Karpas-422 (cell line): ENCODE data around the gene USP9Y. TPM values are rescaled to one million over a fixed set of nuclear protein-coding genes. Genes with fewer than 3 reads are reported as not detected.
"Not testable (repeated sequence)": the region's sequence is repeated elsewhere in the genome, so short reads cannot be mapped to it uniquely, and the experiment has no call there.

ENCODE experiments used
- DNase-seq: peaks from one replicate; pipeline ENCODE4 v3.0.0-alpha.2; 2015
- H2AFZ ChIP-seq: fragments of 200-600 bp; sonication (generic); 2 replicates; pipeline ENCODE4 v1.6.1; 2014; ENCODE audit warnings: antibody characterized with exemption, low read length, mixed read lengths
- H3K27ac ChIP-seq: fragments of 200-600 bp; sonication (generic); 2 replicates; pipeline ENCODE4 v1.5.1; 2014; ENCODE audit warnings: mild to moderate bottlenecking, low read length, moderate library complexity
- H3K27me3 ChIP-seq: fragments of 200-600 bp; sonication (generic); 2 replicates; pipeline ENCODE4 v1.6.1; 2014; ENCODE audit warnings: low read length, mixed read lengths
- H3K36me3 ChIP-seq: fragments of 200-600 bp; sonication (generic); 2 replicates; pipeline ENCODE4 v1.6.1; 2014; ENCODE audit warnings: low read length, mixed read lengths; ENCODE audit not compliant: insufficient read depth
- H3K4me1 ChIP-seq: fragments of 200-600 bp; sonication (generic); 2 replicates; pipeline ENCODE4 v1.6.1; 2014; ENCODE audit warnings: mild to moderate bottlenecking, low read length, mixed read lengths
- H3K4me2 ChIP-seq: fragments of 200-600 bp; sonication (generic); 2 replicates; pipeline ENCODE4 v1.6.1; 2014; ENCODE audit warnings: low read length, low read depth, mild to moderate bottlenecking; ENCODE audit not compliant: poor library complexity, severe bottlenecking
- H3K4me3 ChIP-seq: fragments of 200-600 bp; sonication (generic); 2 replicates; pipeline ENCODE4 v1.5.1; 2014; ENCODE audit warnings: mild to moderate bottlenecking, antibody characterized with exemption, low read length, mixed read lengths
- H3K79me2 ChIP-seq: fragments of 200-600 bp; sonication (generic); 2 replicates; pipeline ENCODE4 v1.6.1; 2014; ENCODE audit warnings: mild to moderate bottlenecking, low read length, mixed read lengths
- H3K9ac ChIP-seq: fragments of 200-600 bp; sonication (generic); 2 replicates; pipeline ENCODE4 v1.6.0; 2014; ENCODE audit warnings: low read length
- H3K9me2 ChIP-seq: fragments of 200-600 bp; sonication (generic), shearing (Covaris generic); replicated peaks from 2 replicates; pipeline ENCODE4 v1.6.0; 2014; ENCODE audit warnings: mild to moderate bottlenecking, low read length, moderate library complexity; ENCODE audit not compliant: insufficient read depth
- H3K9me3 ChIP-seq: fragments of 300-700, 200-600 bp; sonication (generic); 2 replicates; pipeline ENCODE4 v1.6.1; 2014; ENCODE audit warnings: low read length, mixed read lengths
- H4K20me1 ChIP-seq: fragments of 200-600 bp; sonication (generic); 2 replicates; pipeline ENCODE4 v1.6.1; 2014; ENCODE audit warnings: mild to moderate bottlenecking, antibody characterized with exemption, low read length, low read depth; ENCODE audit not compliant: insufficient read depth
- total RNA-seq: library from RNA; depleted of rRNA; stranded (reverse); fragments of >200 nt; shearing (Covaris generic); gene quantifications from 2 replicates; pipeline ENCODE4 v1.2.3, GENCODE V29; 2014; ENCODE audit warnings: low replicate concordance; rRNA removed

Gene USP9Y, protein sequence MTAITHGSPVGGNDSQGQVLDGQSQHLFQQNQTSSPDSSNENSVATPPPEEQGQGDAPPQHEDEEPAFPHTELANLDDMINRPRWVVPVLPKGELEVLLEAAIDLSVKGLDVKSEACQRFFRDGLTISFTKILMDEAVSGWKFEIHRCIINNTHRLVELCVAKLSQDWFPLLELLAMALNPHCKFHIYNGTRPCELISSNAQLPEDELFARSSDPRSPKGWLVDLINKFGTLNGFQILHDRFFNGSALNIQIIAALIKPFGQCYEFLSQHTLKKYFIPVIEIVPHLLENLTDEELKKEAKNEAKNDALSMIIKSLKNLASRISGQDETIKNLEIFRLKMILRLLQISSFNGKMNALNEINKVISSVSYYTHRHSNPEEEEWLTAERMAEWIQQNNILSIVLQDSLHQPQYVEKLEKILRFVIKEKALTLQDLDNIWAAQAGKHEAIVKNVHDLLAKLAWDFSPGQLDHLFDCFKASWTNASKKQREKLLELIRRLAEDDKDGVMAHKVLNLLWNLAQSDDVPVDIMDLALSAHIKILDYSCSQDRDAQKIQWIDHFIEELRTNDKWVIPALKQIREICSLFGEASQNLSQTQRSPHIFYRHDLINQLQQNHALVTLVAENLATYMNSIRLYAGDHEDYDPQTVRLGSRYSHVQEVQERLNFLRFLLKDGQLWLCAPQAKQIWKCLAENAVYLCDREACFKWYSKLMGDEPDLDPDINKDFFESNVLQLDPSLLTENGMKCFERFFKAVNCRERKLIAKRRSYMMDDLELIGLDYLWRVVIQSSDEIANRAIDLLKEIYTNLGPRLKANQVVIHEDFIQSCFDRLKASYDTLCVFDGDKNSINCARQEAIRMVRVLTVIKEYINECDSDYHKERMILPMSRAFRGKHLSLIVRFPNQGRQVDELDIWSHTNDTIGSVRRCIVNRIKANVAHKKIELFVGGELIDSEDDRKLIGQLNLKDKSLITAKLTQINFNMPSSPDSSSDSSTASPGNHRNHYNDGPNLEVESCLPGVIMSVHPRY (N-terminal part only)
- total RNA-seq, result not detected in 2 replicates

DNA sequence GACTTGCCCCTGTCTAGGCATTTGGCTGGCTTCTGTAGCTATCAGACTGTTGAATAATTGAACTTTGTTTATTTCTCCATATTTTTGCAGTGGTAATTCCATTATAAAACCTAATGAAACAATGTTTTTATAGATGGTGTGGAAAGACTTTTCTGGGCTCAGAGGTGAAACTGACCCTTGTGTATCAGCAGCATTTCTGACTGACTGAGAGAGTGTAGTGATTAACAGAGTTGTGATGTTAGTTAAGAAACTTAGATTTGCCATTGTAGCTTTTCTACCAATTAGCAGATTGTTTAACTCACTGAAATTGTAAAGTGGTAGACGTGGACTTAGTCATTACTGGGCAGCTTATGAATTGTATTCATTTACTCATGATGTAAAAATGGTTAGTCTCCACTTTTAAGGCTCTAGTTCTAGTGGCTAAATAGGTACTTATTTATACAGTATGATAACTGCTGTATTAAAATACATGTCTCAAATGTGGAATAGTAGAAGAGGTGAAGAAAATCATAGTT is at the start of gene USP9Y:
USP9Y (plus strand) TSS at position 51 of the 515 bp plus-strand sequence. CDS start 8,217 bp downstream, outside the sequence.
- Histone ChIP-seq H3K9me2 (no peaks in the 10 kb centered on the region), H3K27ac (no peak within 1 kb of the TSS), H3K4me2 (no peak within 1 kb of the TSS), H3K4me3 (no peak within 1 kb of the TSS), H3K4me1 (no peaks in the 10 kb centered on the region), H3K79me2 (no peaks in the 10 kb centered on the region), H4K20me1 (no peaks in the 10 kb centered on the region), H2AFZ (no peak within 1 kb of the TSS), H3K9me3 (no peaks in the 10 kb centered on the region), H3K27me3 (no peaks in the 10 kb centered on the region), H3K9ac (no peak within 1 kb of the TSS), H3K36me3 (no peaks in the 10 kb centered on the region)
- no peak for DNase-seq

DNA sequence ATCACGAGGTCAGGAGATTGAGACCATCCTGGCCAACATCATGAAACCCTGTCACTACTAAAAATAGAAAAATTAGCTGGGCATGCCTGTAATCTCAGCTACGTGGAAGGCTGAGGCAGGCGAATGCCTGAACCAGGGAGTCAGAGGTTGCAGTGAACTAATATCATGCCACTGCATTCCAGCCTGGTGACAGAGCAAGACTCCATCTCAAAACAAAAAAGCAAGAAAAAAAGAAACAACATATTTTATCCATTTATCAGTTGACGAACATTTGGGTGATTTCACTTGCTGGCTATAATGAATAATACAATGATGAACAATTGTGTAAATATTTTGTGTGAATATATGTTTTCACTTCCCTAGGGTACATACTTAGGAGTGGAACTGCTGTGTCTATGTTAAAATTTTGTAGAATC is 49.4 kb upstream of the USP9Y start:
- Histone ChIP-seq H3K4me3 (no peak overlapping the region), H3K27ac (no peak overlapping the region), H3K27me3 (no peaks in the 10 kb centered on the region), H3K36me3 (no peaks in the 10 kb centered on the region), H3K4me1 (no peaks in the 10 kb centered on the region), H3K4me2 (no peak overlapping the region), H2AFZ (no peak overlapping the region), H3K9ac (no peak overlapping the region), H3K9me2 (no peaks in the 10 kb centered on the region), H3K9me3 (no peaks in the 10 kb centered on the region), H4K20me1 (no peaks in the 10 kb centered on the region), H3K79me2 (no peaks in the 10 kb centered on the region)
- no peak for DNase-seq

DNA sequence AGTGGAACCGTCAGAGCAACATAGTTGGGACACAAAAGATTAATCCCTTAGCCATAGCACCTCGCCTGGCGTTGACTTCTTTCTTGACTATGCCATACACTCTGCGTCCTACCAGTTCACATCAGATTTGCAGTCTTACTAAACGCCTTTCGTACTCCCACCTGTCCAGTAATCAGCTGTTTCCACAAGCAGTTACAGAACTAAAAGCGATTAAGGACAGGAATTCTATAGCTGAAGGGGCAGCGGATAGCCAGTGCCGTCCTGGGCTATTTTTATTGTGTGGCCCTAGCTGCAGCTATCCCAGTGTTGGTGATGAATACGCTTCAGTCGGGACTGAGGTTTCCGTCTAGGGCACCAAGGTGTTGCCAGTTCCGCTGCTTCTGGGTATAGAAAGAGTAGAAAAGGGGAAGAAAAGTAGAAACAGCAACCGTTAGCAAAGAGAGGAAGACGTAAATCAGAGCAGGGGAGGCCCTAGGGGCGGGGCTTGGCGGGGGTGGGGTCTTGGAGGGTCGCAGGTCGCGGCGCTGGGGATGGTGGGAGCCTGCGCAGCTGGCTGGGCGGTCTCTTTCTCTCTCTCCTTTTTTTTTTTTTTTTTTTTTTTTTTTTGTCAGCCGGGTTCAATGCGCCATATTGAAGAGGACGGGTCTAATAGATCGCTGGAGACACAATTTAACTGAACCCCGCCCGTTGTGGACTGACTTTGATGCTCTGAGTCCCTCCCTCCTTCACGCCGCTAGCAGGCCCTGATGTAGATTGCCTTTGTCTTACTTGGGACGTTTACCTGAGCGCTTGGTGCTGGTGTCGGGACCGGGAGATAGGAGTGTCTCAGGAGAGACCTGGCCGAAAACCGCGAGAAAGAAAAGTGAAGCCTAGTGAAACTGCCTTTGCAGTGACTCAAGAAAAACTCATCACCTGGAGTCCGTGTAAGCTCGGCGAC is 39.0 kb upstream of the USP9Y start:
- H3K9me2 ChIP-seq, result no peaks in the 10 kb centered on the region
- H3K4me3 ChIP-seq, result no peak overlapping the region
- no peak overlapping the region for H3K27ac ChIP-seq
- no peaks in the 10 kb centered on the region for H3K36me3 ChIP-seq
- H3K9me3 ChIP-seq, result no peaks in the 10 kb centered on the region
- H3K27me3 ChIP-seq, result no peaks in the 10 kb centered on the region
- no peak for DNase-seq
- no peaks in the 10 kb centered on the region for H3K79me2 ChIP-seq
- no peaks in the 10 kb centered on the region for H3K4me1 ChIP-seq
- no peaks in the 10 kb centered on the region for H4K20me1 ChIP-seq
- no peak overlapping the region for H3K9ac ChIP-seq
- H2AFZ ChIP-seq, result no peak overlapping the region
- no peak overlapping the region for H3K4me2 ChIP-seq

DNA sequence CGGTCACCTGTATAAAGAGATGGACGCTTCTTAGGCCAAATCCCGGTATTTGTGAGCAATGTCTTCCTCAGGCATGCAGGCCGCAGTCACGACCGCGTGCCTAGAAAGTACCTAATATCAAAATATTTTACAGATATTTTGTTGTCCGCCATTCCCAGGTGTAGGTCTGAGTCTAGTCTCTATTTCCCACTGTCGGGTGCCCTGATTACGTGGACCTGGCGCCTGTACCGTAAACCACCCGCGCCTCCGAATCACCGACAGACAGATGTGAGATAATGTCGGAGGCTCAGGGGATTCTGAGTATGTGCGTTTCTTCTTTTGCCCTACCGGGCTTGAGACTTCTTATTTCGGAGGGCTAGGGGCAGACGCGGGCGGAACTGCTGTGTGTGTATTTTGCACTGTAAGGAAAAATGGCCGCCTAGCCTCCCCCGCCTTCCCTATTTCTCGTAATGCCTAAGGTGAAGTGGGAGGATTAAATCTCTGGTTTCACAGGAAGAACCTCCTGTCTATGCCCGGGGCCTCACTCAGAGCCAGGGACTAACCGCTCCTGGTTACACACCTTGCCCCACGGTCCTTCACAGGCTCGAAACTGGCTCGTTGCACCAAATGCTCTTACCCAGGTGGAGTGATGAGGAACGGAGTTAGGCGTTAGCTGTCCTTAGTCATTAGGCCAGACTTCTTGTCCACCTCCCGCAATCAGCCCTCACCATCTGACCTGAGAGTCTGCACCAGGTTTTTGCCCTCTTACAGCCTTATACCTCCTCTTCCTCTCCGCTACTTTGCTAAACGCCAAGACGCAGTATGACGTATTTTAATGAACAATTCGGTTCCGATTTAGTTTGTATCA is 38.1 kb upstream of the USP9Y start:
- Histone ChIP-seq H3K27ac (no peak overlapping the region), H3K79me2 (no peaks in the 10 kb centered on the region), H3K9ac (no peak overlapping the region), H3K4me2 (no peak overlapping the region), H3K9me3 (no peaks in the 10 kb centered on the region), H3K4me3 (no peak overlapping the region), H4K20me1 (no peaks in the 10 kb centered on the region), H3K27me3 (no peaks in the 10 kb centered on the region), H3K4me1 (no peaks in the 10 kb centered on the region), H3K9me2 (no peaks in the 10 kb centered on the region), H2AFZ (no peak overlapping the region), H3K36me3 (no peaks in the 10 kb centered on the region)
- no peak for DNase-seq

DNA sequence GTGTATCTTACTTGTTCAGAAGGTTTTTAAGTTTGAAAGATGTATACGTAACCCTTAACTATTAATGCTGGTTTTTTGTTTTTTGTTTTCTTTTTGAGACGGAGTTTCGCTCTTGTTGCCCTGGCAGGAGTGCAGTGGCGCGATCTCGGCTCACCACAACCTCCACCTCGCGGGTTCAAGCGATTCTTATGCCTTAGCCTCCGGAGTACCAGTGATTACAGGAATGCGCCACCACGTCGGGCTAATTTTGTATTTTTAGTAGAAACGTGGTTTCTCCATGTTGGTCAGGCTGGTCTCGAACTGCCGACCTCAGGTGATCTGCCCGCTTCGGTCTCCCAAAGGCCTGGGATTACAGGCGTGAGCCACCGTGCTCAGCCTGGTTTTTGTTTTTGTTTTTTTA is 37.2 kb upstream of the USP9Y start:
- not testable (repeated sequence) for H3K27ac ChIP-seq, H3K9me3 ChIP-seq, H4K20me1 ChIP-seq, H3K4me3 ChIP-seq, H2AFZ ChIP-seq, H3K9me2 ChIP-seq, H3K79me2 ChIP-seq, H3K4me1 ChIP-seq, H3K4me2 ChIP-seq, H3K36me3 ChIP-seq, DNase-seq, H3K9ac ChIP-seq, H3K27me3 ChIP-seq

DNA sequence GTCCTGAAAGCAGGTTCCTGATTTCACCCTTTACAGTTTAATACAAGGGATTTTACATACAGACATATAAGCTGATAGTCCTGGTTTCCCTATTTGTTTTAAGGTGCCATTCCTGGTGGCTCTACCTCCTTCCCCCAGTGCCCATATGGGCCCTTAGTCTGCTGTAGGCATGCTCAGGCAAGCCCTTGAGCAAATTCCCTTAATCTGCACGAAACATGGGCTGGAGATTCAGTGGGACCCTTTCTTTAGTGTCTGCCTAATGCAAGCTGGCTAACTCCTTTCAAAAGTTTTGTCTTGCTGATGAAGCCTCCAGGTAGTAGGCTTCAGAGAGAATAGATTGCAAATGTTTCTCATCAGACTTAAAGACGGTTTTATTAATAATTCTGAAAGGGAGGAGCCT is 22.9 kb upstream of the USP9Y start:
- no peak for DNase-seq
- no peaks in the 10 kb centered on the region for H3K79me2 ChIP-seq
- no peaks in the 10 kb centered on the region for H3K9me2 ChIP-seq
- H3K36me3 ChIP-seq, result no peaks in the 10 kb centered on the region
- H3K27ac ChIP-seq, result no peak overlapping the region
- no peak overlapping the region for H3K4me3 ChIP-seq
- H3K4me1 ChIP-seq, result no peaks in the 10 kb centered on the region
- no peak overlapping the region for H3K9ac ChIP-seq
- H4K20me1 ChIP-seq, result no peaks in the 10 kb centered on the region
- H3K9me3 ChIP-seq, result no peaks in the 10 kb centered on the region
- H2AFZ ChIP-seq, result no peak overlapping the region
- no peak overlapping the region for H3K4me2 ChIP-seq
- no peaks in the 10 kb centered on the region for H3K27me3 ChIP-seq

DNA sequence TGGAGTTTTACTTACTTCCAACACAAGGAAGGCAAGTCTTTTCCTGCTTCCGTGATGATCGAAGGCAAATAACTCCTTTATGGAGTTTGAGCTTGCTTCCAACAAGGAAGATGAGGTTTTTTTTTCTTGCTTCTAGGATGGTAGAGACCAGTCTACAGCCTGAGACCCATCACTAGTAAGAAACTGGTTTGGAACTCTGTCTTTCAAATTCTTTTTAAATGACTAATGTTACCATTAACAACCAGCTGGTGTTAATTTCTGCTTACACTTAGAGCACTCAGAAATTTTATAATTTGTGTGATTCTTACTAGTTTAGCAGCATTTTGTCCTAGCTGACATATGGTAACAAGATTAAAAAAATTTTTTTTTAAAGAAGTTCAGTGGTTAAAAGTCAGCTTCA is 19.5 kb upstream of the USP9Y start:
- Histone ChIP-seq H3K4me2 (no peak overlapping the region), H3K4me3 (no peak overlapping the region), H3K36me3 (no peaks in the 10 kb centered on the region), H3K9me3 (no peaks in the 10 kb centered on the region), H3K27ac (no peak overlapping the region), H3K4me1 (no peaks in the 10 kb centered on the region), H3K27me3 (no peaks in the 10 kb centered on the region), H3K9me2 (no peaks in the 10 kb centered on the region), H3K79me2 (no peaks in the 10 kb centered on the region), H3K9ac (no peak overlapping the region), H2AFZ (no peak overlapping the region), H4K20me1 (no peaks in the 10 kb centered on the region)
- no peak for DNase-seq
